Rectal smooth muscle tissue (tissue), 1 donor: ENCODE measurements around the gene ZMAT1.

ENCODE experiments used
- H3K27ac ChIP-seq: one replicate; pipeline ENCODE4 v1.7.0; 2013; ENCODE audit warnings: low read depth, low read length, inconsistent platforms
- H3K27me3 ChIP-seq: one replicate; pipeline ENCODE4 v1.7.0; 2013; ENCODE audit warnings: low read length; ENCODE audit not compliant: control insufficient read depth, insufficient read depth
- H3K36me3 ChIP-seq: one replicate; pipeline ENCODE4 v1.7.0; 2013; ENCODE audit warnings: low read length; ENCODE audit not compliant: control insufficient read depth, insufficient read depth
- H3K4me1 ChIP-seq: one replicate; pipeline ENCODE4 v1.7.0; 2013; ENCODE audit warnings: low read length; ENCODE audit not compliant: control insufficient read depth, insufficient read depth
- H3K4me3 ChIP-seq: one replicate; pipeline ENCODE4 v1.7.0; 2013; ENCODE audit warnings: low read length
- H3K9ac ChIP-seq: one replicate; pipeline ENCODE4 v1.7.0; 2013; ENCODE audit warnings: low read length

The ZMAT1 gene

GRCh38 chrX:101904996-101905395 lies 26.8 kb downstream of the ZMAT1 start:
- no peak overlapping the region for H3K9ac ChIP-seq
- no peak overlapping the region for H3K4me3 ChIP-seq
- H3K36me3 ChIP-seq, result no peaks in the 10 kb centered on the region
- H3K27me3 ChIP-seq, result no peaks in the 10 kb centered on the region
- no peaks in the 10 kb centered on the region for H3K4me1 ChIP-seq
- H3K27ac ChIP-seq, result no peak overlapping the region
